ENCODE measurements around the gene CFAP74.

- TF ChIP-seq, protein P1, sequence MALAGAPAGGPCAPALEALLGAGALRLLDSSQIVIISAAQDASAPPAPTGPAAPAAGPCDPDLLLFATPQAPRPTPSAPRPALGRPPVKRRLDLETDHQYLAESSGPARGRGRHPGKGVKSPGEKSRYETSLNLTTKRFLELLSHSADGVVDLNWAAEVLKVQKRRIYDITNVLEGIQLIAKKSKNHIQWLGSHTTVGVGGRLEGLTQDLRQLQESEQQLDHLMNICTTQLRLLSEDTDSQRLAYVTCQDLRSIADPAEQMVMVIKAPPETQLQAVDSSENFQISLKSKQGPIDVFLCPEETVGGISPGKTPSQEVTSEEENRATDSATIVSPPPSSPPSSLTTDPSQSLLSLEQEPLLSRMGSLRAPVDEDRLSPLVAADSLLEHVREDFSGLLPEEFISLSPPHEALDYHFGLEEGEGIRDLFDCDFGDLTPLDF (CRISPR knock-in tag; IDR thresholded peaks at IDR 0.05), result no peak
- TF ChIP-seq MYNN (CRISPR knock-in tag; IDR thresholded peaks at IDR 0.05; ENCODE audit: low read depth) (no peak), REST (IDR thresholded peaks at IDR 0.05; ENCODE audit: borderline replicate concordance in 1 of 2, low read depth in 1 of 2, low read length in 2 of 2) (no peak), TGIF2 (CRISPR knock-in tag; IDR thresholded peaks at IDR 0.05) (no peak), FIP1L1 (IDR thresholded peaks at IDR 0.05; ENCODE audit: borderline replicate concordance, insufficient read depth, low read depth, low read length) (no peak), EZH2 (conservative IDR thresholded peaks at IDR 0.05; ENCODE audit: low read depth, low read length) (no peak), NCOR1 (IDR thresholded peaks at IDR 0.05; ENCODE audit: borderline replicate concordance, low read length) (no peak)
Measured at GRCh38 chr1:2000432-2000831, 3.2 kb downstream of the CFAP74 start.

Measured in HepG2 (cell line).